Calu3 (cell line): Measurements from ENCODE around the gene GUCY2C. TPM values are rescaled to one million over a fixed set of nuclear protein-coding genes. Genes with fewer than 3 reads are reported as not detected.

Experiments used
- BruUV-seq: library from RNA; stranded (reverse); fragments of 400-500 nt; replicated peaks from 2 replicates; lab custom pipeline; 2021; lab: Mats Ljungman, UMichigan
- CTCF ChIA-PET: fragments of 300-600 bp; sonication (Branson Sonifier 250); formaldehyde crosslinking; loops from one replicate; lab custom pipeline; 2022; ENCODE audit warnings: antibody characterized with exemption; lab: Charles Lee
- DNase-seq: peaks from one replicate; pipeline ENCODE4 v3.0.0; 2022
- H3K27ac Mint-ChIP-seq: one replicate; pipeline ENCODE4 v1.8.0; 2022; ENCODE audit warnings: mixed read lengths; ENCODE audit not compliant: unreplicated experiment
- H3K27me3 Mint-ChIP-seq: one replicate; pipeline ENCODE4 v1.8.0; 2022; ENCODE audit warnings: mixed read lengths; ENCODE audit not compliant: unreplicated experiment
- H3K36me3 Mint-ChIP-seq: one replicate; pipeline ENCODE4 v1.8.0; 2022; ENCODE audit warnings: mild to moderate bottlenecking, moderate library complexity, mixed read lengths; ENCODE audit not compliant: insufficient read depth, unreplicated experiment
- H3K4me1 Mint-ChIP-seq: one replicate; pipeline ENCODE4 v1.8.0; 2022; ENCODE audit warnings: mild to moderate bottlenecking, low read depth, mixed read lengths; ENCODE audit not compliant: unreplicated experiment
- H3K4me3 Mint-ChIP-seq: one replicate; pipeline ENCODE4 v1.8.0; 2022; ENCODE audit warnings: mild to moderate bottlenecking, low read depth, moderate library complexity, mixed read lengths; ENCODE audit not compliant: unreplicated experiment
- H3K9me3 Mint-ChIP-seq: one replicate; pipeline ENCODE4 v1.8.0; 2022; ENCODE audit warnings: low read depth, mixed read lengths; ENCODE audit not compliant: unreplicated experiment
- CTCF ChIP-seq: fragments of 200-600 bp; IDR thresholded peaks from one replicate; pipeline ENCODE4 v1.8.0; 2022; ENCODE audit warnings: antibody characterized with exemption; ENCODE audit not compliant: unreplicated experiment
- intact Hi-C: fragments of 100-400 bp; cut with micrococcal nuclease; formaldehyde crosslinking; loops from one replicate; pipeline ENCODE4 v1.10.0; 2022; ENCODE audit not compliant: unreplicated experiment
- total RNA-seq: library from RNA; stranded (reverse); gene quantifications from 2 replicates; pipeline ENCODE4 v1.2.3, GENCODE V29; 2022

Gene GUCY2C
- total RNA-seq, 1 experiment from 2014 or later = not detected

GRCh38 chr12:14575585-14575984 lies 120.8 kb downstream of the GUCY2C start:
- Mint-ChIP-seq H3K27me3 (no peaks in the 10 kb centered on the region), H3K4me3 (no peak overlapping the region), H3K4me1 (peaks cover 3% of the 10 kb centered on the region), H3K27ac (no peak overlapping the region), H3K36me3 (no peaks in the 10 kb centered on the region), H3K9me3 (no peaks in the 10 kb centered on the region)
- intact Hi-C loops = no loop called here
- no TSS peak for BruUV-seq
- no peak for TF ChIP-seq CTCF
- no peak for DNase-seq
- CTCF ChIA-PET = no interaction called here

GRCh38 chr12:14573118-14573517 lies 123.3 kb downstream of the GUCY2C start:
- Mint-ChIP-seq H3K36me3 (peaks cover 6% of the 10 kb centered on the region), H3K9me3 (no peaks in the 10 kb centered on the region), H3K4me1 (peaks cover 5% of the 10 kb centered on the region), H3K27ac (no peak overlapping the region), H3K4me3 (no peak overlapping the region), H3K27me3 (no peaks in the 10 kb centered on the region)
- CTCF ChIA-PET = interaction anchor here (1.0 to 2.0 kb wide), 5 partner anchors 45 to 139 kb away, joined by 3 to 13 read pairs (median 7); no protein-coding TSS in a partner anchor
- no peak for DNase-seq
- intact Hi-C loops = loop anchor here (5.0 kb wide), 1 partner anchor 44 kb away; no protein-coding TSS in a partner anchor
- TF ChIP-seq CTCF = no peak
- BruUV-seq = no TSS peak

DNA sequence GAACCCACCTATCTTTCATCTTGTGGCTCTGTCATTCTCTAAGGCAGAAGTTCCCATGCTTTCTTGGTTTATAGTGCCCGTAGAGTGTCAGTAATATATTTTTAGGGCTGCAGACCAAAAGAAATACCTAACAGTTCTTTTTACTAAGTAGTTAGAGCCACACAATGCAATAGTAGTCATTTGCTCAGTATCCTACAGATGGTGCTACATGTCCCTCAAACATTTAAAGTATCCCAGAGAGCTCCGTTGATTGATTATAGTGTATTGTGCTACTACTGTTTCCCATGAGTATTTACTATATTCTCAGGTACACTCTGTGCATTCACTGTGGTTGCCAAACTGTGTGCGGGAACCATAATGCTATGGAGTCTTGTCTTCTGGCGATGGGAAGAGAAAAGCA lies 124.0 kb downstream of the GUCY2C start:
- Mint-ChIP-seq H3K27me3 (no peaks in the 10 kb centered on the region), H3K4me3 (no peak overlapping the region), H3K27ac (no peak overlapping the region), H3K9me3 (no peaks in the 10 kb centered on the region), H3K36me3 (peaks cover 13% of the 10 kb centered on the region), H3K4me1 (peaks cover 7% of the 10 kb centered on the region)
- BruUV-seq = no TSS peak
- intact Hi-C loops = loop anchor here (5.0 kb wide), 1 partner anchor 45 kb away; no protein-coding TSS in a partner anchor
- CTCF ChIA-PET = interaction anchor here (1.0 to 2.0 kb wide), 5 partner anchors 46 to 139 kb away, joined by 3 to 13 read pairs (median 7); no protein-coding TSS in a partner anchor
- no peak for DNase-seq
- TF ChIP-seq CTCF = peak; percentile 13

DNA sequence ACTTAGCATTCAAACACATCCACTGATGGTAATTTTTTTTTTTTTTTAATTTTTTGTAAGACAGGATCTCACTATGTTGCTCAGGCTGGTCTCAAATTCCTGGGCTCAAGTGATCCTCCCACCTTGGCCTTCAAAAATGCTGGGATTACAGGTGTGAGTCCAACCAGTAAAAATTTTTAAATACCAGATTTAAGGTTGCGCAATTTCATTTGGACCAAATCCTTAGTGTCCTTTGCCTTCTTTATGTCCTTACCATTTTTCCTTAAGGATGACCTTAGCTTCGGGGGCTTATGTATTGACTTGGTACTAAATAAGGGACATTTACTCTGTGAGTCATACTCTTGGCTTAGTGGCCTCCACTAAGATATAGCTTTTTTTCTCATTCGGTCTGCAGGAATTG lies 124.6 kb downstream of the GUCY2C start:
- DNase-seq = no peak
- CTCF ChIA-PET = interaction anchor here (1.0 to 2.0 kb wide), 5 partner anchors 46 to 140 kb away, joined by 3 to 13 read pairs (median 7); no protein-coding TSS in a partner anchor
- no peak for TF ChIP-seq CTCF
- Mint-ChIP-seq H3K36me3 (peaks cover 19% of the 10 kb centered on the region), H3K9me3 (no peaks in the 10 kb centered on the region), H3K4me3 (no peak overlapping the region), H3K4me1 (peaks cover 7% of the 10 kb centered on the region), H3K27me3 (no peaks in the 10 kb centered on the region), H3K27ac (no peak overlapping the region)
- BruUV-seq = no TSS peak
- intact Hi-C loops = loop anchor here (5.0 kb wide), 1 partner anchor 46 kb away; no protein-coding TSS in a partner anchor
